Measurements from ENCODE around the gene B3GALT6.

The B3GALT6 gene

DNA sequence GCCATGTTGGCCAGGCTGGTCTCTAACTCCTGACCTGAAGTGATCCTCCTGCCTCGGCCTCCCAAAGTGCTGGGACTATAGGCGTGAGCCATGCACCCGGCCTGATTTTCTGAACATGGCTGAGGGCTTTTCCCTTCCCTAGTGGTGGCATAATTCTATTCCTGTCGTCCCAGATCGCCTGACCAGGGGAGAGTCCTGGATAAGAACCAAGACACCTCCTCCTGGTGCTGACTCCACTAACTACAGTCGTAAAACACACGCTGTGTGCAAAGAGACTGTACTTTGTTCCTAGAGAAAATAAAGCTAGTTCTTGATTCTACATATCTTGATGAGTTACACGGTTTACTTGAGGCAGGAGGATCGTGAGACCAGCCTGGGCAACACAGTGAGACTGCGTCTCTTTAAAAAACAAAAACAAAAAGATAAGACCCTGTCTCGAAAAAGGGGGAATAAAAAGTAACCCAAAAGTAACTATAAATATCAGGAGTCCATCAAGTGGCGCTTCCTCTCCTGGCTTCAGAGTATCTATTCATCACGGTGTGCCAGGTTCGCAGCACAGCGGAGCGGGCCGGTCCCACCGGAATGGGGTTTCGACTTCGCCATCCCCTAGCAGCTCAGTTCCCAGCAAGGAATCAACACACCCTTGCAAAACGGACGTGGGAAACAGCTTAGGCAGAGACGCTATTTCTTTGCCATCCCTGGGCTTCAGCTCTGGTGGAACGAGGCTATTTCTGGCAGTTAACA lies 1.2 kb upstream of the B3GALT6 start:
- in situ Hi-C loops (cut with MboI; ENCODE audit: low sequenced_read_pairs), result no loop called here

GRCh38 chr1:1231400-1232207 lies 433 bp upstream of the B3GALT6 start, which contains the start of gene SDF4:
SDF4 (minus strand) TSS chr1:1232001; CDS start chr1:1228772, 3,229 bp downstream.
- in situ Hi-C loops (cut with MboI; ENCODE audit: low sequenced_read_pairs), result no loop called here

DNA sequence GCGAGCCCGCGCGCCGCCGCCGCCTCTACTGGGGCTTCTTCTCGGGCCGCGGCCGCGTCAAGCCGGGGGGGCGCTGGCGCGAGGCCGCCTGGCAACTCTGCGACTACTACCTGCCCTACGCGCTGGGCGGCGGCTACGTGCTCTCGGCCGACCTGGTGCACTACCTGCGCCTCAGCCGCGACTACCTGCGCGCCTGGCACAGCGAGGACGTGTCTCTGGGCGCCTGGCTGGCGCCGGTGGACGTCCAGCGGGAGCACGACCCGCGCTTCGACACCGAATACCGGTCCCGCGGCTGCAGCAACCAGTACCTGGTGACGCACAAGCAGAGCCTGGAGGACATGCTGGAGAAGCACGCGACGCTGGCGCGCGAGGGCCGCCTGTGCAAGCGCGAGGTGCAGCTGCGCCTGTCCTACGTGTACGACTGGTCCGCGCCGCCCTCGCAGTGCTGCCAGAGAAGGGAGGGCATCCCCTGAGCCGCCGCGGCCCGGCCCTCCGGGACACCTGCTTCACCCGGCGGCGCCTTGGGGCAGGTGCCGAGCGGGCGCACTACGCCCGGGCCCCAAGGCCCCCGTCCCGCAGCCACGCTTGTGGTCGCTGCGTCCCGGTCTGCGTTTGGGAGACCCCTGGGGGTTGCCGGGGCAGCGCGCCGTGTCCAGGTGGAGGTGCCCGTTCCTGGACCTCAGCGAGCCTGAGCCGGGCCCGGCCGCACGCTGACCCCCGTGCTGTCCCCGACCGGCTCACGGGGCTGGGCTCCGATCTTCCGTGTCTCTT lies 944 bp downstream of the B3GALT6 start:
- in situ Hi-C loops (cut with MboI; ENCODE audit: low sequenced_read_pairs), result no loop called here

GRCh38 chr1:1233567-1233892 lies 1.5 kb downstream of the B3GALT6 start:
- in situ Hi-C loops (cut with MboI; ENCODE audit: low sequenced_read_pairs), result no loop called here

GRCh38 chr1:1234180-1234808 lies 2.3 kb downstream of the B3GALT6 start:
- in situ Hi-C loops (cut with MboI; ENCODE audit: low sequenced_read_pairs), result no loop called here

DNA sequence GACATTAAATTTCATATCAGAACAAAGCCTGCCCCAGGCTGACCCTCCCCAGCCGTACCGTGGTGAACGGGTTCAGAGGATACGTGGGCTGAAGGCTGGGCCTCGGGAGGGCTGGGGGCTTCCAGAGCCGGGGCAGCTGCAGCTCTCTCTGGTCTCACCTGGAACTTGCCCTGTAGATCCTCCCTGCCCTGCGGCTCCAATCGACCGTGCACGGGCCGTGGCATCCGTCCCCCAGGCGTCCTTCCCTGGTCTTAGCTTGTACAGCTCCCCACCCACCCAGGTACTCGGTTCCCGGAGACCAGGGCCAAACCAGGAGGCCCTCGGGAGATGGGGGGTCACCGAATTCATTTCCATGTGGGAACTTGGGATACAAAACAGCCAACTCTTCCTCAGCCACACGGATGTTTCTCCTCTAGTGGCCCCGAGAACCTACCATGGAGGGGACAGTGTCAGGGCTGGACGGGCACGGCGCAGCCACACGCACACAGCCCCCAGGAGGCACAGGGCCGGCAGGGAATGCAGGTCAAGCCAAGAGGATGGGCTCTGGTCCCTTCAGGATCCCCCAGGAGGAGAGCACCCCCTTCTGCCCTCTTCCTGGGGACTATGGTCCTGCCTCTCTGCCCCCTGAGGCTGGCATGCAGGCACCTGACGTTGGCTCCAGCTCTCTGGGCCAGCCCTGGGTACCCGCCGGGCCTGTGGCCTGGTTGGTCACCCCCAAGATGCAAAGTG lies 3.1 kb downstream of the B3GALT6 start:
- in situ Hi-C loops (cut with MboI; ENCODE audit: low sequenced_read_pairs), result no loop called here

- in situ Hi-C loops (cut with MboI; ENCODE audit: low sequenced_read_pairs), result no loop called here
Observed at GRCh38 chr1:1236176-1236763, 4.2 kb downstream of the B3GALT6 start.

DNA sequence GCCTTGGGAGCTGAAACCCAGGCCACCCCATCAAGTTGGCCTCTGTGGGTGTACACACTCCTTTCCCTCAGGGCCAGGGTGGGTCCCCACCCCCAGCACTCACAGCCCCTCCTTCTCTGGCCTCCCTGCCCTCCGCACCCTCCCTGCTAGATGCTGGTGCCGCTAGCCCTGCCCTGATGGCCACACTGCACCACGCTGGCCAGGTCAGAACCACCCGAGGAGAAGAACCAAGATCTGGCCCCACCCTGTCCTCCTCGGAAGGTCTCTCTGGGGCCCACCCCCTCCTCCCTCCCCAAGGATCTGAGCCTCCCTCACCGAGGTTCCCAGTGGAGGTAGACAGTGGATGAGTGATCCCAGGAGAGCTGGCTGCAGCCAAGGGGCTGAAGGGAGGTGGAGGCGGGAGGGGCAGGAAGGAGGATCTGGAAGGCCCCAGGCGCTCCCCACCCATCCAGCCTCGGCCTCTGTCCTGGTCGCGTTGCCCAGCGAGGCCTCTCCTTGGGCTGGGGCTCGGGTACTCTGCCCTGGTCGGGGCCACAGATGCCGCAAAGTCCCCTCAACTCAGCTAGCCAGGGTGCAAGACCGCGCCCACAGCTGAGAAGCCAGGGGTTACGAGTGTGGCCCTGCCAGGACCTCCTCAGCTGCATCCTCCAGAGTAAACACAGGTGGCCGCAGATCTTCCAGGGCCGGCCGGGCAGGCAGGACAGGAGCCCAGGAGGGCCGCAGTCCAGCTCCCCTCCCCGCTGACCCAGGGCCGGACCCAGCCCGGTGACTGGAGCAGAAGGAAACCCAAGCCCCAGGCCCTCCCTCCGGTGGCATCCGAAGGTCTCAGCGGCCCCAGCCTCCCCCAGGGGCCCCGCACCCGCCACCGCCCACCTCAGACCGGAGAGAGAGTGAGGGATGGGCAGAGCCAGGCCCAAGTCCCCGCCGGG lies 5.2 kb downstream of the B3GALT6 start:
- in situ Hi-C loops (cut with MboI; ENCODE audit: low sequenced_read_pairs), result no loop called here

- in situ Hi-C loops (cut with MboI; ENCODE audit: low sequenced_read_pairs), result no loop called here
Observed at GRCh38 chr1:1237874-1238701, 6.1 kb downstream of the B3GALT6 start.

DNA sequence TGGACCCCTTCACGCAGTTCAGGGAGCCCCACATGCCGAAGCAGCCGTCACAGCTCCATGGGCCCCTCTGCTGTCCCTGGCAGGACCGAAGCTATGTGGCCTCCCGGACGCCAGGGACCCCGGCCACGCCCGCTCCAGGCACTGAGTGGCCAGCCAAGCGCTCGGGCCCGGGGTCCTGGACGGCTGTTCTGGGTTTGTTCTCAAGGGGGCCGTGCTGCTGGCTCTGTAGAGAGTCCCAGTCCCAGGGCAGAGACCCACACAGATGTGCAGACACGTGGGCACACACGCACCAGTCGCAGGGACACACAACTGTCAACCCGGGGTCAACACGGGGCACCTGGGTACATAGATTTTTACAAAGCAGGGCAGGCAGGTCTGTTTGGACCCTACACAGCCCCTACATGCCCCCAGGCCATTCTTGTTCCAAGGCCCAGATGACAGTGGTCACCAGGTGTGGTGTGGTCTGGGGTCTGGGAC lies 6.7 kb downstream of the B3GALT6 start:
- in situ Hi-C loops (cut with MboI; ENCODE audit: low sequenced_read_pairs), result no loop called here

- in situ Hi-C loops (cut with MboI; ENCODE audit: low sequenced_read_pairs), result no loop called here
Observed at GRCh38 chr1:1239227-1239613, 7.2 kb downstream of the B3GALT6 start.

GRCh38 chr1:1239614-1240347 lies 7.7 kb downstream of the B3GALT6 start:
- in situ Hi-C loops (cut with MboI; ENCODE audit: low sequenced_read_pairs), result no loop called here

GRCh38 chr1:1240348-1240732 lies 8.3 kb downstream of the B3GALT6 start:
- in situ Hi-C loops (cut with MboI; ENCODE audit: low sequenced_read_pairs), result no loop called here

- in situ Hi-C loops (cut with MboI; ENCODE audit: low sequenced_read_pairs), result no loop called here
Observed at GRCh38 chr1:1240822-1241587, 9.0 kb downstream of the B3GALT6 start.

DNA sequence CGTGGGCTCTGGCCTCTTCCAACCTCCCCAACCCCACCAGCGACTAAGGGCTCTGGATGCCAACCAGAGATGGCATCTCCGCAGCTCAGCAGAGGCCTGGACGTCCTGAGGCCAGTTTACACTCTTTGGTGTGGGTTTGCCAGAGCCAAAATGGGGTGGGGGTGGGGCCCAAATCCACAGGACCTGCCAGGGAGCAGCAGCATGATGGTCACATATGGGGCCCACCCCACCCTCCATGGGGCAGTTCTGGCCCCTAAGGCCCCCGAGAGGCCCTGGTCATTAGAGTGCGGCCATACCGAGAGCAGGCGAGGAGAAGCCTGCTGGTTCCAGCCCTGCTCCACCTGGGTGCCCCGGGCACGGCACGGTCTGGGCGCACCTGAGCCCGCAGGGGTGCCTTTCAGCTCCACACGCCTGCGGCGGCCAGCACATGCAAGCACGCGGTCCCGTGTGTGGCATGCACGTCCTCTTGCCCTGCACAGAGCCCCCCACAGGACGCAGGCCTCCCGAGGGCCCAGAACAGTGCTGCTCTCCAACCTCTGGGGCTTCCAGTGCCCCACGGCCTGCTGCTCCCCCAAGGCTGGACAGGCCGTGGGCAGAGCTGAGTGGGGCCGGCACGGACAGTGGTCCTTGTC lies 9.7 kb downstream of the B3GALT6 start:
- in situ Hi-C loops (cut with MboI; ENCODE audit: low sequenced_read_pairs), result no loop called here
